ENCODE measurements around the gene RPL12.

Gene RPL12

DNA sequence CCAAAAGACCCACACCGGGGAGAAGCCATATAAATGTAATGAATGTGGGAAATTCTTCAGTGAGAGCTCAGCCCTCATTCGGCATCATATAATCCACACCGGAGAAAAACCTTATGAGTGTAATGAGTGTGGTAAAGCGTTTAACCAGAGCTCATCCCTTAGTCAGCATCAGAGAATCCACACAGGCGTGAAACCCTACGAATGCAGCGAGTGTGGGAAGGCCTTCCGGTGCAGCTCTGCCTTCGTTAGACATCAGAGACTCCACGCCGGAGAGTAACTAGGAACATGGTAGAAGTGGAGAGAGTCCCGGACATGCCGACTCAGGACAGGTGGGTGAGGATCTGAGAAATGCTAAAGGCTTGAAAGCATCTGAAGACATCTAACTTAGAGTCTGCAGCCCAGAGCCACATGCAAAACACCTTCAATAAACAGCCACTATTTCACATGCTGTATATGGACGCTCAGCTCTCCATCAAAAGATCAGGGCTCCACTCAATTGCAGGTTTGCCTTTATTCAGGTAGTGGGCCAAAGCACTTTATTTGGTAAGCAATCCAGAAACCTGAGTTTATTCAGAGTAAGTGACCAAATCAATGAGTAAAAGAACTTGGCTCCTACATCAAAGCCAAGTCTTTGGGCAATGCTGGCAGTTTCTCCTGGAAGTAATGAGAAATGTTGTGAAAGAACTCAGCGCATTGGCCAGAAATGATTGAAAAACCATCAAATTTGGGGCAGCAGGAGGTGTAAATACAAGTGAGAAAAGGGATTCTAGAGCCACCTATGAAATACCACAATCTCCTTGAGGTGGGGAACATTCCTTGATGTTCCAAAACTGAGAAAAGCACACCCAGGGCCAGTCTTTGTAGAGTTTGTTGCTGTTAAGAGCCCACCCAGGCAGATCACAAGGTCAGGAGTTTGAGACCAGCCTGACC lies 6.0 kb downstream of the RPL12 start:
- no peak for DNase-seq (ENCODE audit: low read depth)
- TF ChIP-seq, protein P1, sequence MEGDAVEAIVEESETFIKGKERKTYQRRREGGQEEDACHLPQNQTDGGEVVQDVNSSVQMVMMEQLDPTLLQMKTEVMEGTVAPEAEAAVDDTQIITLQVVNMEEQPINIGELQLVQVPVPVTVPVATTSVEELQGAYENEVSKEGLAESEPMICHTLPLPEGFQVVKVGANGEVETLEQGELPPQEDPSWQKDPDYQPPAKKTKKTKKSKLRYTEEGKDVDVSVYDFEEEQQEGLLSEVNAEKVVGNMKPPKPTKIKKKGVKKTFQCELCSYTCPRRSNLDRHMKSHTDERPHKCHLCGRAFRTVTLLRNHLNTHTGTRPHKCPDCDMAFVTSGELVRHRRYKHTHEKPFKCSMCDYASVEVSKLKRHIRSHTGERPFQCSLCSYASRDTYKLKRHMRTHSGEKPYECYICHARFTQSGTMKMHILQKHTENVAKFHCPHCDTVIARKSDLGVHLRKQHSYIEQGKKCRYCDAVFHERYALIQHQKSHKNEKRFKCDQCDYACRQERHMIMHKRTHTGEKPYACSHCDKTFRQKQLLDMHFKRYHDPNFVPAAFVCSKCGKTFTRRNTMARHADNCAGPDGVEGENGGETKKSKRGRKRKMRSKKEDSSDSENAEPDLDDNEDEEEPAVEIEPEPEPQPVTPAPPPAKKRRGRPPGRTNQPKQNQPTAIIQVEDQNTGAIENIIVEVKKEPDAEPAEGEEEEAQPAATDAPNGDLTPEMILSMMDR (conservative IDR thresholded peaks at IDR 0.05; ENCODE audit: low read depth, low read length): no peak
- H3K4me3 ChIP-seq (ENCODE audit: low read depth, low read length): no peak overlapping the region

DNA sequence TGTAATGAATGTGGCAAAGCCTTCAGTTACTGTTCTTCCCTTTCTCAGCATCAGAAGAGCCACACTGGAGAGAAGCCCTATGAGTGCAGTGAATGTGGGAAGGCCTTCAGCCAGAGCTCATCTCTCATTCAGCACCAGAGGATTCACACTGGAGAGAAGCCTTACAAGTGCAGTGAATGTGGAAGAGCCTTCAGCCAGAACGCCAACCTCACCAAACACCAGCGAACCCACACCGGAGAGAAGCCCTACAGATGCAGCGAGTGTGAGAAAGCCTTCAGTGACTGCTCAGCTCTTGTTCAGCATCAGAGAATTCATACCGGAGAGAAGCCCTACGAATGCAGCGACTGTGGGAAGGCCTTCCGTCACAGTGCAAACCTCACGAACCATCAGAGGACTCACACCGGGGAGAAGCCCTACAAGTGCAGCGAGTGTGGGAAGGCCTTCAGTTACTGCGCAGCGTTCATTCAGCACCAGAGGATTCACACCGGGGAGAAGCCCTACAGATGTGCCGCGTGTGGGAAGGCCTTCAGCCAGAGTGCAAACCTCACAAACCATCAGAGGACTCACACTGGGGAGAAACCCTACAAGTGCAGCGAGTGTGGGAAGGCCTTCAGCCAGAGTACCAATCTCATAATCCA lies 6.8 kb downstream of the RPL12 start:
- H3K4me3 ChIP-seq (ENCODE audit: low read depth, low read length): no peak overlapping the region
- DNase-seq (ENCODE audit: low read depth): no peak
- TF ChIP-seq, protein P1 (conservative IDR thresholded peaks at IDR 0.05; ENCODE audit: low read depth, low read length): no peak

DNA sequence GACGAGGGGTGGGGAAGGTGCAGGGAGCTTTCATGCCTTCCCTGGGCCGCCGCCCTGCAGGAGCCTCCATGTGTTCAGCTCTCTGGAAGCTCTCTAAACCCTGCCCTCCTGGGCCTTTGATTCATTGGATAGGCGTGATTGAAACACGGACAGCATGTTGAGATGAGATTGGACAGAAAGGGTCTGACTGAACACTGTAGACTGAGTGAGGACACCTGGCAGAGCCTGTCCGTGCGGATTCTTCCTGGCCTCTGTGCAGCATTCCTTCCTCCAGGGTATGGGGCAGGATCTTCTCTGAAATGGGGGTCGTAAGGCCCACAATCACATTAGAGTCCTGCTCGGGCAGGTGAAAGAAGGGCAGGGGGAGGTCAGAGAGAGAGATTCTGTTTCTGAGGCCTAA lies 12.8 kb downstream of the RPL12 start:
- H3K4me3 ChIP-seq (ENCODE audit: low read depth, low read length): no peak overlapping the region
- TF ChIP-seq, protein P1 (conservative IDR thresholded peaks at IDR 0.05; ENCODE audit: low read depth, low read length): no peak
- DNase-seq (ENCODE audit: low read depth): no peak

DNA sequence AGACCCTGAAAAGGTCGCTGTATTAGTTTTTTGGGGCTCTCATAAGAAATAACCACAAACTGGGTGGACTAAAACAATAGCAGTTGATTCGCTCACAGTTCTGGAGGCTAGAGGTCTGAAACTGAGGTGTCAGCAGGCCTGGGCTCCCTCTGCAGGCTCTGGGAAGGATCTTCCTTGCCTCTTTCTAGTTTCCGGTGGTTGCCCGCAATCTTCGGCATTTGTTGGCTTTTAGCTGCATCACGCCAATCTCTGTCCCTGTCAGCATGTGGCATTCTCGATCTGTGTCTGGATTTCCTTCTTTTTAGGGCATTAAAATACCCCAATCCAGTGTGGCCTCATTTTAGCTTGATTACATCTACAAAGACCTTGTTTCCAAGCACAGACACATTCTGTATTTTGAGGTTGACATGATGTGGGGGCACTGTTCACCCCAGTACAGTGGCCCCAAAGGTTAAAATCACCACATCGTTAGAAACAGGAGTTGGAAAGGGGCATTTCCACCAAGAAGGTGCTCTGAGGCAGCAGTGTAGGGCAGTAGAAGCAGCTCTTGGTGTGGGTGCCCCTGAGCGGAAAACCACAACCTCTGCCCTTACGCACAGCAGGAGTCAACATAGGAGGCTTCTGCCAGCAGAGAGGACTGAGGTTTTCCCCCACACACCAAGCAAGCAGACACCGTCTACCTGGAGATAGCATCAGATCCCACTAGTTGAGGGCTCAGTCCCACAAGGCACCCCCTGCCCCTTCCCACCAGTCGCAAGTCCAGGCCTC lies 13.5 kb downstream of the RPL12 start:
- TF ChIP-seq, protein P1 (conservative IDR thresholded peaks at IDR 0.05; ENCODE audit: low read depth, low read length): peak; percentile 48
- no peak overlapping the region for H3K4me3 ChIP-seq (ENCODE audit: low read depth, low read length)
- peak; percentile 21 for DNase-seq (ENCODE audit: low read depth)

DNA sequence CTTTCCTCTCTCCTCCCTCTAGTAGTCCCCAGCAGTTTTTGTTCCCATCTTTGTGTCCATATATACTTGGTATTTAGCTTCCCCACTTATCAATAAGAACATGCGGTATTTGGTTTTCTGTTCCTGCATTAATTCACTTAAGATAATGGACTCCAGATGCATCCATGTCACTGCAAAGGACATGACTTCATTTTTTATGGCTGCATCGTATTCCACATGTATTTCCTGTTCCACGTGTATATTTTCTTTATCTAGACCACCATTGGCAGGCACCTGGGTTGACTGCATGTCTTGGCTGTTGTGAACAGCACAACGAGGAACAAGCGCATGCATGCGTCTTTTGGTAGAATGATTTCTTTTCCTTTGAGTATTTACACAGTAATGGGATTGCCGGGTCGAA lies 20.8 kb downstream of the RPL12 start:
- TF ChIP-seq, protein P1 (conservative IDR thresholded peaks at IDR 0.05; ENCODE audit: low read depth, low read length): no peak
- DNase-seq (ENCODE audit: low read depth): no peak
- H3K4me3 ChIP-seq (ENCODE audit: low read depth, low read length): no peak overlapping the region

DNA sequence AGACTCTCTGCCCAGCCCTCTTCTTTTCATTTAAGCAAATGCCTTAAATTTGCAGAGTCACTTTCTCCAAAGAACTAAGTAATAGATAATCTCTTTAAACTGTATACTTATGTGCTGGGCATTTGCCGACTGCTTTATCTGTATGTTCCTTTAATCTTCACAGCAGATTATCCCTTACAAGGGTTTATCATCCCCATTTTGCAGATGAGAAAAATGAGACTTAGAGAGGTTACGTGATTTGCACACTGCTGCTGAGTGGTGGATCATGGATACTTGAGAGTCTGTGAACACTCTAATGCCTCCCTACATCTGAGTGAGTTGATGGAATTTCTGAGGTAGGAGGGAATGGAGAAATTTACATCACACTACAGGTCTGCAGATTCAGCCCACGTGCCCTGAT lies 22.9 kb downstream of the RPL12 start:
- H3K4me3 ChIP-seq (ENCODE audit: low read depth, low read length): no peak overlapping the region
- TF ChIP-seq, protein P1 (conservative IDR thresholded peaks at IDR 0.05; ENCODE audit: low read depth, low read length): no peak
- DNase-seq (ENCODE audit: low read depth): no peak

Measured in choroid plexus epithelial cell (primary cell).